SK-N-MC (cell line): Measurements from ENCODE around the gene HLA-DOA.

Experiments
- EZH2 ChIP-seq: fragments of 200-600 bp; sonication (generic); IDR thresholded peaks from one replicate; pipeline ENCODE4 v1.6.1; 2017; ENCODE audit warnings: antibody characterized with exemption
- FOXP2 ChIP-seq: optimal IDR thresholded peaks from 2 replicates; pipeline ENCODE3; 2011; ENCODE audit warnings: mild to moderate bottlenecking, moderate library complexity; ENCODE audit not compliant: insufficient read depth; ENCODE audit errors: extremely low read length, control extremely low read depth
- POLR2AphosphoS5 ChIP-seq: IDR thresholded peaks from 2 replicates; pipeline ENCODE4 v1.6.1; 2012; ENCODE audit warnings: mild to moderate bottlenecking, low read depth, low read length, borderline replicate concordance

DNA sequence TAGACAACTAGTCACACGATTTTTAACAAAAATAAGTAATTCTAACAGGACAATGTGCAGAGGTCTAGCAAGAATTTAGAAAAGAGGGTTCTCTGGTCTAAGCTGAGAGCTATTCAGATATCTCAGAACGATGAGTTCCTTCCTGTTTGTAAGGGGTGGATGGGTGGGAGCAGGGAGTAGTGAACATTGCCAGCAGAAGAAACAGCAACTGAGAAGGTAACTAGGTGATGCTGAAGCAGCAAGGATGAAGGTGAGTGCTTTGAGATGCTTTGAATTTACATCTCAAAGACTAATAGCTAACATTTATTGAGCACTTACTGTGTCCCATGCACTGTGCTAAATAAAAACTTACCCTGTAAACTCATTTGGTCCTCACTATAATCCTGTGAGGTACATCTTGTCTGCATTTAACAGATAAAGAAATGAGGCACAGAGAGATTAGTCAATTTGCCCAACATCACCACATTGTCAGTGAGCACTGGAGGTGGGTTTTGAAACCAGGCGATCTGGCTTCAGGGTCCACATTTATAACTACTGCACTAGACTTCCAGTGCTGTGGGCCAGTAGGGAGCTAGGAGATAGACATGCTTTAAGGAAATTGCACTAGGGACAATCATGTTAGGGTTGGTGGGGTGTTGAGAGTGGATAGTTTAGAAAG, 25.3 kb downstream of the HLA-DOA start:
- TF ChIP-seq EZH2 (no peak), POLR2AphosphoS5 (no peak), FOXP2 (no peak)
